ENCODE results near the gene CMTM4. TPM values are rescaled to one million over a fixed set of nuclear protein-coding genes. Genes with fewer than 3 reads are reported as not detected.

CMTM4 gene
- total and polyA plus RNA-seq, 7 experiments from 2014 or later: 0.07 to 2.5 (median 1.7) TPM

- H3K9me3 Mint-ChIP-seq: peaks cover 0 to 2% (median 0%) of the 10 kb centered on the region in 11 donors
- Histone ChIP-seq H3K27me3 (ENCODE audit: control insufficient read depth in 2 of 2, insufficient read depth in 2 of 2, low read length in 2 of 2) (no peaks in the 10 kb centered on the region), H3K9me3 (ENCODE audit: control insufficient read depth in 2 of 3, low read length in 3 of 3) (no peaks in the 10 kb centered on the region), H3K4me3 (ENCODE audit: low read length) (no peak overlapping the region), H3K4me1 (ENCODE audit: control insufficient read depth in 2 of 2, insufficient read depth in 2 of 2, low read length in 2 of 2) (no peaks in the 10 kb centered on the region), H3K36me3 (ENCODE audit: control insufficient read depth in 2 of 3, insufficient read depth in 3 of 3, low read length in 3 of 3) (peaks cover 5 to 31% (median 9%) of the 10 kb centered on the region in 3 experiments), H3K27ac (ENCODE audit: low read depth, low read length) (no peak overlapping the region)
- H3K27ac Mint-ChIP-seq: no peak overlapping the region
- peaks cover 7 to 15% (median 13%) of the 10 kb centered on the region in 5 donors for H3K36me3 Mint-ChIP-seq
- ATAC-seq (no peak), DNase-seq (no peak)
- H3K4me3 Mint-ChIP-seq: no peak overlapping the region
- ChIA-PET POLR2A (no interaction called here), CTCF (no interaction called here)
- intact Hi-C loops (cut with micrococcal nuclease): no loop called here
- H3K27me3 Mint-ChIP-seq: no peaks in the 10 kb centered on the region
- H3K4me1 Mint-ChIP-seq: no peaks in the 10 kb centered on the region
These were observed 22.7 kb upstream of the CMTM4 start for GRCh38 chr16:66719246-66719645.

- Histone ChIP-seq H3K27me3 (ENCODE audit: control insufficient read depth in 2 of 2, insufficient read depth in 2 of 2, low read length in 2 of 2) (no peaks in the 10 kb centered on the region), H3K9me3 (ENCODE audit: control insufficient read depth in 2 of 3, low read length in 3 of 3) (no peaks in the 10 kb centered on the region), H3K27ac (ENCODE audit: low read depth, low read length) (no peak overlapping the region), H3K36me3 (ENCODE audit: control insufficient read depth in 2 of 3, insufficient read depth in 3 of 3, low read length in 3 of 3) (peaks cover 0 to 16% (median 5%) of the 10 kb centered on the region in 3 experiments), H3K4me3 (ENCODE audit: low read length) (no peak overlapping the region), H3K4me1 (ENCODE audit: control insufficient read depth in 2 of 2, insufficient read depth in 2 of 2, low read length in 2 of 2) (no peaks in the 10 kb centered on the region)
- H3K27me3 Mint-ChIP-seq: no peaks in the 10 kb centered on the region
- no peak overlapping the region for H3K27ac Mint-ChIP-seq
- H3K9me3 Mint-ChIP-seq: no peaks in the 10 kb centered on the region
- POLR2A ChIA-PET: interaction anchor here (0.7 kb wide), 1 partner anchor 67 kb away, joined by 3 read pairs; no protein-coding TSS in a partner anchor
- CTCF ChIA-PET: no interaction called here
- H3K4me3 Mint-ChIP-seq: no peak overlapping the region
- DNase-seq: no peak
- H3K36me3 Mint-ChIP-seq: peaks cover 0 to 3% (median 0%) of the 10 kb centered on the region in 5 donors
- intact Hi-C loops (cut with micrococcal nuclease): no loop called here
- no peaks in the 10 kb centered on the region for H3K4me1 Mint-ChIP-seq
- no peak for ATAC-seq
These were observed 21.2 kb upstream of the CMTM4 start for GRCh38 chr16:66717776-66718175.

- no peaks in the 10 kb centered on the region for H3K4me1 Mint-ChIP-seq
These were observed 20.7 kb upstream of the CMTM4 start for GRCh38 chr16:66717112-66717675.

GRCh38 chr16:66714654-66715307 is 18.2 kb upstream of the CMTM4 start:
- H3K4me3 Mint-ChIP-seq: no peak overlapping the region
- DNase-seq (no peak), ATAC-seq (no peak)
- H3K4me3 ChIP-seq (ENCODE audit: low read length): no peak overlapping the region
- no peaks in the 10 kb centered on the region for H3K9me3 ChIP-seq (ENCODE audit: control insufficient read depth in 2 of 3, low read length in 3 of 3)
- peaks cover 0 to 4% (median 0%) of the 10 kb centered on the region in 5 donors for H3K27me3 Mint-ChIP-seq
- H3K4me1 Mint-ChIP-seq: no peaks in the 10 kb centered on the region
- CTCF ChIA-PET: interaction anchor here (0.7 kb wide), 1 partner anchor 897 kb away, joined by 3 read pairs; no protein-coding TSS in a partner anchor
- peak overlapping the region in 2 of 9 donors; percentile 40 to 48 for H3K27ac Mint-ChIP-seq
- intact Hi-C loops (cut with micrococcal nuclease): no loop called here
- no peaks in the 10 kb centered on the region for H3K36me3 ChIP-seq (ENCODE audit: control insufficient read depth in 2 of 3, insufficient read depth in 3 of 3, low read length in 3 of 3)
- H3K36me3 Mint-ChIP-seq: peaks cover 0 to 5% (median 4%) of the 10 kb centered on the region in 5 donors
- no peaks in the 10 kb centered on the region for H3K4me1 ChIP-seq (ENCODE audit: control insufficient read depth in 2 of 2, insufficient read depth in 2 of 2, low read length in 2 of 2)
- no peak overlapping the region for H3K27ac ChIP-seq (ENCODE audit: low read depth, low read length)
- POLR2A ChIA-PET: interaction anchor here (0.5 to 0.6 kb wide), 2 partner anchors 69 to 154 kb away, joined by 3 read pairs; no protein-coding TSS in a partner anchor
- peaks cover 0 to 5% (median 0%) of the 10 kb centered on the region in 11 donors for H3K9me3 Mint-ChIP-seq
- H3K27me3 ChIP-seq (ENCODE audit: control insufficient read depth in 2 of 2, insufficient read depth in 2 of 2, low read length in 2 of 2): no peaks in the 10 kb centered on the region

More at GRCh38 chr16:66717112-66717675, 20.7 kb upstream of the CMTM4 start:
- ATAC-seq (peak; percentile 62), DNase-seq (no peak)
- H3K36me3 ChIP-seq (ENCODE audit: control insufficient read depth in 2 of 3, insufficient read depth in 3 of 3, low read length in 3 of 3): peaks cover 0 to 11% (median 4%) of the 10 kb centered on the region in 3 experiments
- Mint-ChIP-seq H3K9me3 (peaks cover 0 to 5% (median 0%) of the 10 kb centered on the region in 11 donors), H3K4me3 (no peak overlapping the region), H3K27me3 (peaks cover 0 to 3% (median 0%) of the 10 kb centered on the region in 5 donors), H3K27ac (peak overlapping the region in 1 of 9 donors; percentile 26), H3K36me3 (peaks cover 0 to 5% (median 4%) of the 10 kb centered on the region in 5 donors)
- ChIA-PET CTCF (interaction anchor here (0.6 kb wide), 1 partner anchor 21 kb away, joined by 3 read pairs; no protein-coding TSS in a partner anchor), POLR2A (no interaction called here)
- H3K4me3 ChIP-seq (ENCODE audit: low read length): no peak overlapping the region
- H3K9me3 ChIP-seq (ENCODE audit: control insufficient read depth in 2 of 3, low read length in 3 of 3): no peaks in the 10 kb centered on the region
- H3K27ac ChIP-seq (ENCODE audit: low read depth, low read length): no peak overlapping the region
- H3K27me3 ChIP-seq (ENCODE audit: control insufficient read depth in 2 of 2, insufficient read depth in 2 of 2, low read length in 2 of 2): no peaks in the 10 kb centered on the region
- no peaks in the 10 kb centered on the region for H3K4me1 ChIP-seq (ENCODE audit: control insufficient read depth in 2 of 2, insufficient read depth in 2 of 2, low read length in 2 of 2)
- intact Hi-C loops (cut with micrococcal nuclease): no loop called here

- intact Hi-C loops (cut with micrococcal nuclease): no loop called here
- Histone ChIP-seq H3K27me3 (ENCODE audit: control insufficient read depth in 2 of 2, insufficient read depth in 2 of 2, low read length in 2 of 2) (no peaks in the 10 kb centered on the region), H3K9me3 (ENCODE audit: control insufficient read depth in 2 of 3, low read length in 3 of 3) (no peaks in the 10 kb centered on the region), H3K4me1 (ENCODE audit: control insufficient read depth in 2 of 2, insufficient read depth in 2 of 2, low read length in 2 of 2) (no peaks in the 10 kb centered on the region), H3K27ac (ENCODE audit: low read depth, low read length) (no peak overlapping the region), H3K4me3 (ENCODE audit: low read length) (no peak overlapping the region), H3K36me3 (ENCODE audit: control insufficient read depth in 2 of 3, insufficient read depth in 3 of 3, low read length in 3 of 3) (no peaks in the 10 kb centered on the region)
- ATAC-seq: no peak
- Mint-ChIP-seq H3K4me3 (no peak overlapping the region), H3K4me1 (no peaks in the 10 kb centered on the region), H3K36me3 (peaks cover 0 to 5% (median 4%) of the 10 kb centered on the region in 5 donors), H3K27me3 (peaks cover 0 to 4% (median 0%) of the 10 kb centered on the region in 5 donors), H3K9me3 (peaks cover 0 to 5% (median 0%) of the 10 kb centered on the region in 11 donors), H3K27ac (no peak overlapping the region)
- POLR2A ChIA-PET: interaction anchor here (0.6 kb wide), 1 partner anchor 70 kb away, joined by 3 read pairs; no protein-coding TSS in a partner anchor
- no peak for DNase-seq
- CTCF ChIA-PET: interaction anchor here (0.7 kb wide), 1 partner anchor 897 kb away, joined by 3 read pairs; no protein-coding TSS in a partner anchor
These were observed 17.5 kb upstream of the CMTM4 start for GRCh38 chr16:66714062-66714461.

GRCh38 chr16:66713076-66713475 is 16.5 kb upstream of the CMTM4 start:
- no peak overlapping the region for H3K27ac Mint-ChIP-seq
- no peaks in the 10 kb centered on the region for H3K36me3 ChIP-seq (ENCODE audit: control insufficient read depth in 2 of 3, insufficient read depth in 3 of 3, low read length in 3 of 3)
- no peak overlapping the region for H3K27ac ChIP-seq (ENCODE audit: low read depth, low read length)
- ChIA-PET CTCF (interaction anchor here (0.6 kb wide), 1 partner anchor 155 kb away, joined by 4 read pairs; no protein-coding TSS in a partner anchor), POLR2A (no interaction called here)
- intact Hi-C loops (cut with micrococcal nuclease): no loop called here
- no peaks in the 10 kb centered on the region for H3K9me3 ChIP-seq (ENCODE audit: control insufficient read depth in 2 of 3, low read length in 3 of 3)
- peaks cover 0 to 5% (median 0%) of the 10 kb centered on the region in 11 donors for H3K9me3 Mint-ChIP-seq
- ATAC-seq (no peak), DNase-seq (no peak)
- no peaks in the 10 kb centered on the region for H3K27me3 ChIP-seq (ENCODE audit: control insufficient read depth in 2 of 2, insufficient read depth in 2 of 2, low read length in 2 of 2)
- H3K4me1 ChIP-seq (ENCODE audit: control insufficient read depth in 2 of 2, insufficient read depth in 2 of 2, low read length in 2 of 2): no peaks in the 10 kb centered on the region
- peaks cover 0 to 8% (median 4%) of the 10 kb centered on the region in 5 donors for H3K27me3 Mint-ChIP-seq
- H3K4me1 Mint-ChIP-seq: no peaks in the 10 kb centered on the region
- no peak overlapping the region for H3K4me3 Mint-ChIP-seq
- H3K4me3 ChIP-seq (ENCODE audit: low read length): no peak overlapping the region
- H3K36me3 Mint-ChIP-seq: peaks cover 0 to 4% (median 2%) of the 10 kb centered on the region in 5 donors

All from naive thymus-derived CD4-positive, alpha-beta T cell (primary cell).